ENCODE data around the gene IGSF9B.
"Not testable (repeated sequence)": the region's sequence is repeated elsewhere in the genome, so short reads cannot be mapped to it uniquely, and the experiment has no call there.

The IGSF9B gene, protein sequence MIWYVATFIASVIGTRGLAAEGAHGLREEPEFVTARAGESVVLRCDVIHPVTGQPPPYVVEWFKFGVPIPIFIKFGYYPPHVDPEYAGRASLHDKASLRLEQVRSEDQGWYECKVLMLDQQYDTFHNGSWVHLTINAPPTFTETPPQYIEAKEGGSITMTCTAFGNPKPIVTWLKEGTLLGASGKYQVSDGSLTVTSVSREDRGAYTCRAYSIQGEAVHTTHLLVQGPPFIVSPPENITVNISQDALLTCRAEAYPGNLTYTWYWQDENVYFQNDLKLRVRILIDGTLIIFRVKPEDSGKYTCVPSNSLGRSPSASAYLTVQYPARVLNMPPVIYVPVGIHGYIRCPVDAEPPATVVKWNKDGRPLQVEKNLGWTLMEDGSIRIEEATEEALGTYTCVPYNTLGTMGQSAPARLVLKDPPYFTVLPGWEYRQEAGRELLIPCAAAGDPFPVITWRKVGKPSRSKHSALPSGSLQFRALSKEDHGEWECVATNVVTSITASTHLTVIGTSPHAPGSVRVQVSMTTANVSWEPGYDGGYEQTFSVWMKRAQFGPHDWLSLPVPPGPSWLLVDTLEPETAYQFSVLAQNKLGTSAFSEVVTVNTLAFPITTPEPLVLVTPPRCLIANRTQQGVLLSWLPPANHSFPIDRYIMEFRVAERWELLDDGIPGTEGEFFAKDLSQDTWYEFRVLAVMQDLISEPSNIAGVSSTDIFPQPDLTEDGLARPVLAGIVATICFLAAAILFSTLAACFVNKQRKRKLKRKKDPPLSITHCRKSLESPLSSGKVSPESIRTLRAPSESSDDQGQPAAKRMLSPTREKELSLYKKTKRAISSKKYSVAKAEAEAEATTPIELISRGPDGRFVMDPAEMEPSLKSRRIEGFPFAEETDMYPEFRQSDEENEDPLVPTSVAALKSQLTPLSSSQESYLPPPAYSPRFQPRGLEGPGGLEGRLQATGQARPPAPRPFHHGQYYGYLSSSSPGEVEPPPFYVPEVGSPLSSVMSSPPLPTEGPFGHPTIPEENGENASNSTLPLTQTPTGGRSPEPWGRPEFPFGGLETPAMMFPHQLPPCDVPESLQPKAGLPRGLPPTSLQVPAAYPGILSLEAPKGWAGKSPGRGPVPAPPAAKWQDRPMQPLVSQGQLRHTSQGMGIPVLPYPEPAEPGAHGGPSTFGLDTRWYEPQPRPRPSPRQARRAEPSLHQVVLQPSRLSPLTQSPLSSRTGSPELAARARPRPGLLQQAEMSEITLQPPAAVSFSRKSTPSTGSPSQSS (N-terminal part only)

GRCh38 chr11:133956650-133957633 is at the start of gene IGSF9B:
Gene IGSF9B, minus strand, starts transcription at chr11:133956968. Its CDS starts 214 bp downstream, at chr11:133956754.
- in situ Hi-C loops (cut with MboI; ENCODE audit: low sequenced_read_pairs), result no loop called here

DNA sequence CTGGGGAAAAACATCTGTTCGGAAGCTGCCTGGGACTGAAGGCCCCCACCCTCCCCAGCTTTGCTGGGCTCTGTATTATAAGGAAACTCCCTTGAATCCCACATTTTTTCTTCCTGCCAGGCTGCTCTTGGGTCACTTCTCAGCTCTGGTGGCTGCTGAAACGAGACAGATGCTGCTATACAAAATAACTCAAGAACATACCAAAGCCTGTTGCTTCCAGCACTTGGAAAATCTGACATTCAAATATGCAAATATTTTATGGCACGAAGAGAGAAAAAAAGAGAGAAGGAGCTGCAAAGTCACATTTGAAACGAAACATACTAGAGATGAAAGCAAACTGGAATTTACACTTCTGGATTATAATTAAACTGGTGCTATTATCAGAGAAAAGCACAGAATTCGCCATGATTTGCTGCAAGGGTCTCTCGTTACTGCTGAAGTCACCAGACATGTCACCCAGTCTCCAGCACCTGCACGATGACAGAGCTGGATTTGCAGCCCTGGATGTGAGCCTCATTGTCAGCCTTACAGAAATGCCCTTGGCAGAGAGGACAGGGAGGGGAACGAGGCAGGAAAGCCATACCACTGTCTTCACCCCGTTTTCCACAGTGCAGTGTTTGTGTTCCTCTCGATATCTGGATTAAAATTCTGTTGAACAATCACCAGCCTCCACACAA is 47.9 kb upstream of the IGSF9B start:
- in situ Hi-C loops (cut with MboI; ENCODE audit: low sequenced_read_pairs), result no loop called here

- in situ Hi-C loops (cut with MboI; ENCODE audit: low sequenced_read_pairs), result no loop called here
These were observed 47.2 kb upstream of the IGSF9B start for GRCh38 chr11:134003792-134004495.

DNA sequence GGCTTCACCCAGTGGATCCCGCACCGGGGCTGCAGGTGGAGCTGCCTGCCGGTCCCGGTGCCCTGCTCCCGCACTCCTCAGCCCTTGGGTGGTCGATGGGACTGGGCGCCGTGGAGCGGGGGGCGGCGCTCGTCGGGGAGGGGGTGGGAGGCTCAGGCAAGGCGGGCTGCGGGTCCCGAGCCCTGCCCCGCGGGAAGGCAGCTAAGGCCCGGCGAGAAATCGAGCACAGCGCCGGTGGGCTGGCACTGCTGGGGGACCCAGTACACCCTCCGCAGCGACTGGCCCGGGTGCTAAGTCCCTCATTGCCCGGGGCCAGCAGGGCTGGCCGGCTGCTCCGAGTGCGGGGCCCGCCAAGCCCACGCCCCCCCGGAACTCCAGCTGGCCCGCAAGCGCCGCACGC is 46.1 kb upstream of the IGSF9B start:
- in situ Hi-C loops (cut with MboI; ENCODE audit: low sequenced_read_pairs), result not testable (repeated sequence)

GRCh38 chr11:134002338-134002737 is 45.6 kb upstream of the IGSF9B start:
- in situ Hi-C loops (cut with MboI; ENCODE audit: low sequenced_read_pairs), result not testable (repeated sequence)

- in situ Hi-C loops (cut with MboI; ENCODE audit: low sequenced_read_pairs), result no loop called here
These were observed 44.8 kb upstream of the IGSF9B start for GRCh38 chr11:134001596-134001995.

GRCh38 chr11:134001088-134001487 is 44.3 kb upstream of the IGSF9B start:
- in situ Hi-C loops (cut with MboI; ENCODE audit: low sequenced_read_pairs), result no loop called here

GRCh38 chr11:133999355-133999754 is 42.6 kb upstream of the IGSF9B start:
- in situ Hi-C loops (cut with MboI; ENCODE audit: low sequenced_read_pairs), result no loop called here

GRCh38 chr11:133997554-133997953 is 40.8 kb upstream of the IGSF9B start:
- in situ Hi-C loops (cut with MboI; ENCODE audit: low sequenced_read_pairs), result no loop called here

DNA sequence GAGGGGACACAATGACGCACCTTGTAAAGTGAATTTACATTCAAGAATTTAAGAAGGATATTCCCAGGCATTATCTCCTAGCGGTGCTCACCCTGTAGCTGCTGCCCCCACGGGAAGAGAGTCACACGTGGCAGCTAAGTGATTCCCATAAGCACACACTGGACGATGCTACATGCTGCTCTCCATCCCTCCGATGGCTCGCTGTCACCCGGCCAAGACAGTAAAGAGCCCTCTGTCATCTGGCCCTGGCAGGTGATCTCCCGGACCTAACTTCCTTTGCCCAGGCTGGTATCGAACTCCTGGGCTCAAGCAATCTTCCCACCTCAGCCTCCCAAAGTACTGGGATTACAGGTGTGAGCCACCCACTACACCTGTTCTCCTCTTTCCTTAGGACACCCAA is 39.9 kb upstream of the IGSF9B start:
- in situ Hi-C loops (cut with MboI; ENCODE audit: low sequenced_read_pairs), result no loop called here

GRCh38 chr11:133995066-133995465 is 38.3 kb upstream of the IGSF9B start:
- in situ Hi-C loops (cut with MboI; ENCODE audit: low sequenced_read_pairs), result no loop called here

DNA sequence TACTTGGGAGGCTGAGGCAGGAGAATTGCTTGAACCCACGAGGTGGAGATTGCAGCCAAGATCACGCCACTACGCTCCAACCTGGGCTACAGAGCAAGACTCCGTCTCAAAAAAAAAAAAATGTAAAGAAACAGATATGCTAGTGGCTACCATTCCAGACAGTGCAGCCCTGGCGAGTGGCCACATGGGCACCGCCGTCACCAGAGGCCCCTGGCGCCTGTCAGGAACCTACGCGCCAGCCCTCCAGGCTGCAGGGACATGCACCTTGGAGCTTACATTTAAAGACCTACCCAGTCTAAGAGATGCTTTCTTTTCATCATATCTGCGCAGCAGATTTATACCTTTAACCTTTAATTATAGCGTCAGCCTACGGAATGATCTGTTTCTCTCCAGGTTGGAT is 37.2 kb upstream of the IGSF9B start:
- in situ Hi-C loops (cut with MboI; ENCODE audit: low sequenced_read_pairs), result no loop called here

DNA sequence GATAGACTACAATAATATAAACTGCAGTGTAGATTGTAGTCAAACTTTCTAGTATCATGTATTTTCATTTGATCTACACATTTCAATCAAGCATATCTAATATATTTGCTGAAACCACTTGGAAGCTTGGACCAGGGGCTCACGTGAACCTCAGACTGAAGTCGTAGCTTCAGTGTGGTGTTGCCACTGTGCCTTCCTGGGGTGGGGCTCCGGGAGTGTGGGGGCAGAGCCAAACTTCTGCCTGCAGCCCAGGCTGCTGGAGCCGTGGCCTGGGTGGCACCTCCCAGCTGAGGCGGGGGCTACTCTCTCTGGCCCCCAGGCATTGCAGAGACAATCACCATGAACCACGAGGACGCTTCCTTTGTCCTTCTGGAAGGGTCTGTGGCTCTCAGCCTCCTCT is 36.3 kb upstream of the IGSF9B start:
- in situ Hi-C loops (cut with MboI; ENCODE audit: low sequenced_read_pairs), result no loop called here

GRCh38 chr11:133992121-133992520 is 35.4 kb upstream of the IGSF9B start:
- in situ Hi-C loops (cut with MboI; ENCODE audit: low sequenced_read_pairs), result no loop called here

GRCh38 chr11:133991101-133991500 is 34.3 kb upstream of the IGSF9B start:
- in situ Hi-C loops (cut with MboI; ENCODE audit: low sequenced_read_pairs), result no loop called here

- in situ Hi-C loops (cut with MboI; ENCODE audit: low sequenced_read_pairs), result no loop called here
These were observed 33.7 kb upstream of the IGSF9B start for GRCh38 chr11:133990501-133990900.

DNA sequence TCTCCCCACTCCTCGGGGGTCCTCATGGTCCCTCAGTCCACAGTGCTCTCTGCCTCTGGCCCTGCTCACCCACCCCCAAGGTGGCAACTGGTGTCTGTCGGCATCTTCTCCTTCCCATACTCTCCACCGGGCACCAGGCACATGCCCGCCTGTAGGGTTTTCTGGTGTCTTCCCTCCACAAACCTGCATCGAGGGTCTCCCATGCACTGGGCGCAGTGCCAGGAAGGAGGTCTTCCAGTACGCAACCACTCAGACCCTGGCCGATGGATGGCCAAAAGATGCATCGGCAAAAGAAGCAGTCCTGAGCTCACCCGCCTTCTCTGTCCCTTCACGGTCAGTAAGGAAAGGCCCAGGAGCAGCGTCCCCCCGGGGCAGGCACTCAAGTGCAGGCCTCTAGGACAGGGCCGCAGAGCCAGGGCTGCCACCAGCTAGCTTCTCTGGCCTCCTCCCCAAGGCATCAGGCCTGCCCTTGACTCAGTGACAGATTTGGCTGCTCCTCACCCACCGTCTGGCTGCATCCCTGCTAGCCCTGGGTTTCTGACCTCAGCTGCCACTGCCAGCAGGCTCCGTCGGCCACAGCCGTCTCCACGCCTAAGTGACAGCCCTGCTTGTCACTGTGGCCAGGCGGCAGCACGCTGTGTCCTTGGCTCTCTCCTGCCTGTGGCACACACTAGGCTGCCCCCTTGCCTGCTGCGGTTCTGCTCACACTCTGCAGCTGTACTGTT is 32.1 kb upstream of the IGSF9B start:
- in situ Hi-C loops (cut with MboI; ENCODE audit: low sequenced_read_pairs), result no loop called here

GRCh38 chr11:133987171-133987570 is 30.4 kb upstream of the IGSF9B start:
- in situ Hi-C loops (cut with MboI; ENCODE audit: low sequenced_read_pairs), result no loop called here

Measured in HL-60/S4 treated with phorbol 12-myristate 13-acetate at 8.2 ng/mL for 4 days and 3 days (cell line).